ENCODE data around the gene SPPL2B. TPM values are rescaled to one million over a fixed set of nuclear protein-coding genes. Genes with fewer than 3 reads are reported as not detected.

Gene SPPL2B
- total and polyA plus RNA-seq, 9 of the 15 experiments (the other 6 are each of a cell fraction or from before 2014, with no cell fraction given), result 0.20 to 81.2 (median 15.1) TPM

DNA sequence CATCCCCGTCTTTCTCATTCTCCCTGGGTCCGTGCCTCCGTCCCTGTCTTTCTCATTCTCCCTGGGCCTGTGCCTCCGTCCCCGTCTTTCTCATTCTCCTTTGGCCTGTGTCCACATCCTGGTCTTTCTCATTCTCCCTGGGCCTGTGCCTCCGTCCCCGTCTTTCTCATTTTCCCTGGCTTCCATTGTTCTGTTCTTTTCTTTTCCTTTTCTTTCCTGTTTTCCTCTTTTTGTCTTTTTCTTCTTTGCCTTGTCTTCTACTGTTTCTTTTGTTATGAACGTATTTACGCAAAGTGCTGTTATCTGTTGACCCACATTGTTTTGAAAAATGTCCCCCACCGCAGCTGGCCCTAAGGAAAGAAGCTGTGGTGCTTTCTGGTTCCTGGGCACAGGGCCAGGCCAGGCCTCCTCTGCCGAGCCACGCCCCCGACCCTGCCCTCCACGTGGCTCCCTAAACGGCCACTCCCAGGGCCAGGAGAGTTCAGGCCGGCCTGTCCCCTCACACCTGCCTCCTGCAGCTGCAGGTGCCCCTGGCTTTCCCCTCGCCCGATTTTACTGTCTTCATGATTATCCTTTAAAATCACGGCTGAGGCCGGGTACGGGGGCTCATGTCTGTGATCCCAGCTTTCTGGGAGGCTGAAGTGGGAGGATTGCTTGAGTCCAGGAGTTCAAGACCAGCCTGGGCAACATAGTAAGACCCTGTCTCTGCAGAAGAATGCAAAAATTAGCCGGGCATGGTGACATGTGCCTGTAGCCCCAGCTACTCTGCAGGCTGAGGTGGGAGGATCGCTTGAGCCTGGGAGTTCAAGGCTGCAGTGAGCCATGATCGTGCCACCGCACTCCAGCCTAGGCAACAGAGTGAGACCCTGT lies 17.5 kb downstream of the SPPL2B start (continued):
- TF ChIP-seq, protein P1, sequence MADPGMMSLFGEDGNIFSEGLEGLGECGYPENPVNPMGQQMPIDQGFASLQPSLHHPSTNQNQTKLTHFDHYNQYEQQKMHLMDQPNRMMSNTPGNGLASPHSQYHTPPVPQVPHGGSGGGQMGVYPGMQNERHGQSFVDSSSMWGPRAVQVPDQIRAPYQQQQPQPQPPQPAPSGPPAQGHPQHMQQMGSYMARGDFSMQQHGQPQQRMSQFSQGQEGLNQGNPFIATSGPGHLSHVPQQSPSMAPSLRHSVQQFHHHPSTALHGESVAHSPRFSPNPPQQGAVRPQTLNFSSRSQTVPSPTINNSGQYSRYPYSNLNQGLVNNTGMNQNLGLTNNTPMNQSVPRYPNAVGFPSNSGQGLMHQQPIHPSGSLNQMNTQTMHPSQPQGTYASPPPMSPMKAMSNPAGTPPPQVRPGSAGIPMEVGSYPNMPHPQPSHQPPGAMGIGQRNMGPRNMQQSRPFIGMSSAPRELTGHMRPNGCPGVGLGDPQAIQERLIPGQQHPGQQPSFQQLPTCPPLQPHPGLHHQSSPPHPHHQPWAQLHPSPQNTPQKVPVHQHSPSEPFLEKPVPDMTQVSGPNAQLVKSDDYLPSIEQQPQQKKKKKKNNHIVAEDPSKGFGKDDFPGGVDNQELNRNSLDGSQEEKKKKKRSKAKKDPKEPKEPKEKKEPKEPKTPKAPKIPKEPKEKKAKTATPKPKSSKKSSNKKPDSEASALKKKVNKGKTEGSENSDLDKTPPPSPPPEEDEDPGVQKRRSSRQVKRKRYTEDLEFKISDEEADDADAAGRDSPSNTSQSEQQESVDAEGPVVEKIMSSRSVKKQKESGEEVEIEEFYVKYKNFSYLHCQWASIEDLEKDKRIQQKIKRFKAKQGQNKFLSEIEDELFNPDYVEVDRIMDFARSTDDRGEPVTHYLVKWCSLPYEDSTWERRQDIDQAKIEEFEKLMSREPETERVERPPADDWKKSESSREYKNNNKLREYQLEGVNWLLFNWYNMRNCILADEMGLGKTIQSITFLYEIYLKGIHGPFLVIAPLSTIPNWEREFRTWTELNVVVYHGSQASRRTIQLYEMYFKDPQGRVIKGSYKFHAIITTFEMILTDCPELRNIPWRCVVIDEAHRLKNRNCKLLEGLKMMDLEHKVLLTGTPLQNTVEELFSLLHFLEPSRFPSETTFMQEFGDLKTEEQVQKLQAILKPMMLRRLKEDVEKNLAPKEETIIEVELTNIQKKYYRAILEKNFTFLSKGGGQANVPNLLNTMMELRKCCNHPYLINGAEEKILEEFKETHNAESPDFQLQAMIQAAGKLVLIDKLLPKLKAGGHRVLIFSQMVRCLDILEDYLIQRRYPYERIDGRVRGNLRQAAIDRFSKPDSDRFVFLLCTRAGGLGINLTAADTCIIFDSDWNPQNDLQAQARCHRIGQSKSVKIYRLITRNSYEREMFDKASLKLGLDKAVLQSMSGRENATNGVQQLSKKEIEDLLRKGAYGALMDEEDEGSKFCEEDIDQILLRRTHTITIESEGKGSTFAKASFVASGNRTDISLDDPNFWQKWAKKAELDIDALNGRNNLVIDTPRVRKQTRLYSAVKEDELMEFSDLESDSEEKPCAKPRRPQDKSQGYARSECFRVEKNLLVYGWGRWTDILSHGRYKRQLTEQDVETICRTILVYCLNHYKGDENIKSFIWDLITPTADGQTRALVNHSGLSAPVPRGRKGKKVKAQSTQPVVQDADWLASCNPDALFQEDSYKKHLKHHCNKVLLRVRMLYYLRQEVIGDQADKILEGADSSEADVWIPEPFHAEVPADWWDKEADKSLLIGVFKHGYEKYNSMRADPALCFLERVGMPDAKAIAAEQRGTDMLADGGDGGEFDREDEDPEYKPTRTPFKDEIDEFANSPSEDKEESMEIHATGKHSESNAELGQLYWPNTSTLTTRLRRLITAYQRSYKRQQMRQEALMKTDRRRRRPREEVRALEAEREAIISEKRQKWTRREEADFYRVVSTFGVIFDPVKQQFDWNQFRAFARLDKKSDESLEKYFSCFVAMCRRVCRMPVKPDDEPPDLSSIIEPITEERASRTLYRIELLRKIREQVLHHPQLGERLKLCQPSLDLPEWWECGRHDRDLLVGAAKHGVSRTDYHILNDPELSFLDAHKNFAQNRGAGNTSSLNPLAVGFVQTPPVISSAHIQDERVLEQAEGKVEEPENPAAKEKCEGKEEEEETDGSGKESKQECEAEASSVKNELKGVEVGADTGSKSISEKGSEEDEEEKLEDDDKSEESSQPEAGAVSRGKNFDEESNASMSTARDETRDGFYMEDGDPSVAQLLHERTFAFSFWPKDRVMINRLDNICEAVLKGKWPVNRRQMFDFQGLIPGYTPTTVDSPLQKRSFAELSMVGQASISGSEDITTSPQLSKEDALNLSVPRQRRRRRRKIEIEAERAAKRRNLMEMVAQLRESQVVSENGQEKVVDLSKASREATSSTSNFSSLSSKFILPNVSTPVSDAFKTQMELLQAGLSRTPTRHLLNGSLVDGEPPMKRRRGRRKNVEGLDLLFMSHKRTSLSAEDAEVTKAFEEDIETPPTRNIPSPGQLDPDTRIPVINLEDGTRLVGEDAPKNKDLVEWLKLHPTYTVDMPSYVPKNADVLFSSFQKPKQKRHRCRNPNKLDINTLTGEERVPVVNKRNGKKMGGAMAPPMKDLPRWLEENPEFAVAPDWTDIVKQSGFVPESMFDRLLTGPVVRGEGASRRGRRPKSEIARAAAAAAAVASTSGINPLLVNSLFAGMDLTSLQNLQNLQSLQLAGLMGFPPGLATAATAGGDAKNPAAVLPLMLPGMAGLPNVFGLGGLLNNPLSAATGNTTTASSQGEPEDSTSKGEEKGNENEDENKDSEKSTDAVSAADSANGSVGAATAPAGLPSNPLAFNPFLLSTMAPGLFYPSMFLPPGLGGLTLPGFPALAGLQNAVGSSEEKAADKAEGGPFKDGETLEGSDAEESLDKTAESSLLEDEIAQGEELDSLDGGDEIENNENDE (IDR thresholded peaks at IDR 0.05; ENCODE audit: low read depth, low read length), result no peak
- TF ChIP-seq MAZ (CRISPR knock-in tag; conservative IDR thresholded peaks at IDR 0.05 in 1 of 2, IDR thresholded peaks at IDR 0.05 in 1 of 2), result no peak
- TF ChIP-seq, protein P2, sequence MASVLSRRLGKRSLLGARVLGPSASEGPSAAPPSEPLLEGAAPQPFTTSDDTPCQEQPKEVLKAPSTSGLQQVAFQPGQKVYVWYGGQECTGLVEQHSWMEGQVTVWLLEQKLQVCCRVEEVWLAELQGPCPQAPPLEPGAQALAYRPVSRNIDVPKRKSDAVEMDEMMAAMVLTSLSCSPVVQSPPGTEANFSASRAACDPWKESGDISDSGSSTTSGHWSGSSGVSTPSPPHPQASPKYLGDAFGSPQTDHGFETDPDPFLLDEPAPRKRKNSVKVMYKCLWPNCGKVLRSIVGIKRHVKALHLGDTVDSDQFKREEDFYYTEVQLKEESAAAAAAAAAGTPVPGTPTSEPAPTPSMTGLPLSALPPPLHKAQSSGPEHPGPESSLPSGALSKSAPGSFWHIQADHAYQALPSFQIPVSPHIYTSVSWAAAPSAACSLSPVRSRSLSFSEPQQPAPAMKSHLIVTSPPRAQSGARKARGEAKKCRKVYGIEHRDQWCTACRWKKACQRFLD (CRISPR knock-in tag; IDR thresholded peaks at IDR 0.05), result no peak
- TF ChIP-seq HNRNPK (IDR thresholded peaks at IDR 0.05; ENCODE audit: low read depth, low read length, poor library complexity, severe bottlenecking), result no peak
- TF ChIP-seq BRD9 (IDR thresholded peaks at IDR 0.05; ENCODE audit: low read depth, partially characterized antibody), result peak; percentile 77
- no peak for TF ChIP-seq ZNF3 (CRISPR knock-in tag; IDR thresholded peaks at IDR 0.05)
- TF ChIP-seq, protein P3, sequence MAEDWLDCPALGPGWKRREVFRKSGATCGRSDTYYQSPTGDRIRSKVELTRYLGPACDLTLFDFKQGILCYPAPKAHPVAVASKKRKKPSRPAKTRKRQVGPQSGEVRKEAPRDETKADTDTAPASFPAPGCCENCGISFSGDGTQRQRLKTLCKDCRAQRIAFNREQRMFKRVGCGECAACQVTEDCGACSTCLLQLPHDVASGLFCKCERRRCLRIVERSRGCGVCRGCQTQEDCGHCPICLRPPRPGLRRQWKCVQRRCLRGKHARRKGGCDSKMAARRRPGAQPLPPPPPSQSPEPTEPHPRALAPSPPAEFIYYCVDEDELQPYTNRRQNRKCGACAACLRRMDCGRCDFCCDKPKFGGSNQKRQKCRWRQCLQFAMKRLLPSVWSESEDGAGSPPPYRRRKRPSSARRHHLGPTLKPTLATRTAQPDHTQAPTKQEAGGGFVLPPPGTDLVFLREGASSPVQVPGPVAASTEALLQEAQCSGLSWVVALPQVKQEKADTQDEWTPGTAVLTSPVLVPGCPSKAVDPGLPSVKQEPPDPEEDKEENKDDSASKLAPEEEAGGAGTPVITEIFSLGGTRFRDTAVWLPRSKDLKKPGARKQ (CRISPR knock-in tag; IDR thresholded peaks at IDR 0.05), result no peak
- TF ChIP-seq NONO (IDR thresholded peaks at IDR 0.05; ENCODE audit: low read depth in 2 of 2, low read length in 1 of 2), result no peak
- peak; percentile 58; the same call in 1 of the 2 replicates for TF ChIP-seq FOXP1 (CRISPR knock-in tag; IDR thresholded peaks at IDR 0.05)
- TF ChIP-seq POLR2B (IDR thresholded peaks at IDR 0.05; ENCODE audit: low read depth, partially characterized antibody), result no peak
- no peak for TF ChIP-seq ZNF324 (CRISPR knock-in tag; IDR thresholded peaks at IDR 0.05)

All from K562 (cell line).